ENCODE measurements around the gene ZNF480.
"Not testable (repeated sequence)": the region's sequence is repeated elsewhere in the genome, so short reads cannot be mapped to it uniquely, and the experiment has no call there.

Gene ZNF480

GRCh38 chr19:52296773-52297600 lies at the start of gene ZNF480:
ZNF480 (plus strand) TSS chr19:52297169; CDS start chr19:52300413, 3,244 bp downstream.
- peak; percentile 84 to 87 for DNase-seq
- TF ChIP-seq POLR2A (IDR thresholded peaks at IDR 0.05; ENCODE audit: low read length) (peak; percentile 64), GATA1 (IDR thresholded peaks at IDR 0.05; ENCODE audit: low read depth, low read length) (no peak)

- DNase-seq, result peak; percentile 45 to 63
- TF ChIP-seq POLR2A (IDR thresholded peaks at IDR 0.05; ENCODE audit: low read length) (no peak), GATA1 (IDR thresholded peaks at IDR 0.05; ENCODE audit: low read depth, low read length) (no peak)
Measured at GRCh38 chr19:52248241-52248640, 48.7 kb upstream of the ZNF480 start.

- TF ChIP-seq GATA1 (IDR thresholded peaks at IDR 0.05; ENCODE audit: low read depth, low read length) (no peak), POLR2A (IDR thresholded peaks at IDR 0.05; ENCODE audit: low read length) (no peak)
- DNase-seq, result no peak
Measured at GRCh38 chr19:52258426-52258825, 38.5 kb upstream of the ZNF480 start.

GRCh38 chr19:52265556-52265955 lies 31.4 kb upstream of the ZNF480 start:
- not testable (repeated sequence) for DNase-seq

GRCh38 chr19:52269338-52270261 lies 27.4 kb upstream of the ZNF480 start, which contains the start of gene ZNF766:
ZNF766 (plus strand) TSS chr19:52269587; CDS start chr19:52269614, 27 bp downstream.
- TF ChIP-seq POLR2A (IDR thresholded peaks at IDR 0.05; ENCODE audit: low read length) (peak; percentile 90), GATA1 (IDR thresholded peaks at IDR 0.05; ENCODE audit: low read depth, low read length) (no peak)
- DNase-seq, result peak; percentile 97

- TF ChIP-seq POLR2A (IDR thresholded peaks at IDR 0.05; ENCODE audit: low read length) (no peak), GATA1 (IDR thresholded peaks at IDR 0.05; ENCODE audit: low read depth, low read length) (no peak)
- DNase-seq, result peak; percentile 45 to 60
Measured at GRCh38 chr19:52270266-52270885, 26.6 kb upstream of the ZNF480 start.

GRCh38 chr19:52273301-52273700 lies 23.7 kb upstream of the ZNF480 start:
- DNase-seq, result no peak
- TF ChIP-seq POLR2A (IDR thresholded peaks at IDR 0.05; ENCODE audit: low read length) (no peak), GATA1 (IDR thresholded peaks at IDR 0.05; ENCODE audit: low read depth, low read length) (no peak)

- no peak for TF ChIP-seq GATA1 (IDR thresholded peaks at IDR 0.05; ENCODE audit: low read depth, low read length)
- no peak for TF ChIP-seq POLR2A (IDR thresholded peaks at IDR 0.05; ENCODE audit: low read length)
- no peak for DNase-seq
Measured at GRCh38 chr19:52274191-52274590, 22.8 kb upstream of the ZNF480 start.

- no peak for DNase-seq
- TF ChIP-seq GATA1 (IDR thresholded peaks at IDR 0.05; ENCODE audit: low read depth, low read length), result no peak
- TF ChIP-seq POLR2A (IDR thresholded peaks at IDR 0.05; ENCODE audit: low read length), result no peak
Measured at GRCh38 chr19:52275988-52276387, 21.0 kb upstream of the ZNF480 start.

- no peak for TF ChIP-seq POLR2A (IDR thresholded peaks at IDR 0.05; ENCODE audit: low read length)
- no peak for TF ChIP-seq GATA1 (IDR thresholded peaks at IDR 0.05; ENCODE audit: low read depth, low read length)
- no peak for DNase-seq
Measured at GRCh38 chr19:52277471-52277870, 19.5 kb upstream of the ZNF480 start.

- no peak for DNase-seq
Measured at GRCh38 chr19:52286256-52286655, 10.7 kb upstream of the ZNF480 start.

GRCh38 chr19:52291781-52292180 lies 5.2 kb upstream of the ZNF480 start:
- no peak for DNase-seq
- TF ChIP-seq GATA1 (IDR thresholded peaks at IDR 0.05; ENCODE audit: low read depth, low read length), result no peak
- TF ChIP-seq POLR2A (IDR thresholded peaks at IDR 0.05; ENCODE audit: low read length), result no peak

More at GRCh38 chr19:52286256-52286655, 10.7 kb upstream of the ZNF480 start:
- no peak for TF ChIP-seq GATA1 (IDR thresholded peaks at IDR 0.05; ENCODE audit: low read depth, low read length)
- TF ChIP-seq POLR2A (IDR thresholded peaks at IDR 0.05; ENCODE audit: low read length), result no peak

GRCh38 chr19:52292946-52293345 lies 4.0 kb upstream of the ZNF480 start:
- DNase-seq, result not testable (repeated sequence)

- TF ChIP-seq GATA1 (IDR thresholded peaks at IDR 0.05; ENCODE audit: low read depth, low read length) (no peak), POLR2A (IDR thresholded peaks at IDR 0.05; ENCODE audit: low read length) (no peak)
- DNase-seq, result peak in 1 of 2 experiments; percentile 77
Measured at GRCh38 chr19:52296400-52296772, 583 bp upstream of the ZNF480 start.
